Fibroblast of gingiva (primary cell): ENCODE results near the gene SP100.
"Not testable (repeated sequence)": the region's sequence is repeated elsewhere in the genome, so short reads cannot be mapped to it uniquely, and the experiment has no call there.

Experiments used
- DNase-seq: peaks from one replicate; pipeline ENCODE4 v3.0.0-alpha.2; 2011; ENCODE audit warnings: low read depth

The SP100 gene

DNA sequence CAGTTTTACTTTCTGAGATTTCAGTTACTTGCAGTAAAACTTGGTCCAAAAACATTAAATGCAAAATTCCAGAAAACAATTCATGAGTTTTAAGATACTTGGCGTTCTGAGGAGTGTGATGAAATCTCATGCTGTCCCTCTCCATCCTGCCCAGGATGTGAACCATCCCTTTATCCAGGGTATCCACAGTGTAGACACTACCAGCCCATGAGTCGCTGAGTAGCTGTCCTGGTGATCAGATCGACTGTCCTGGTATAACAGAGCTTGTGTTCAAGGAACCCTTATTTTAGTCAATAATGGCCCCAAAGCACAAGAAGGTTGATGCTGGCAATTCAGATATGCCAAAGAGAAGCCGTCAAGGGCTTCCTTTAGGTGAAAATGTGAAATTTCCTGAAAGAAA is 3.2 kb downstream of the SP100 start:
- no peak for DNase-seq

DNA sequence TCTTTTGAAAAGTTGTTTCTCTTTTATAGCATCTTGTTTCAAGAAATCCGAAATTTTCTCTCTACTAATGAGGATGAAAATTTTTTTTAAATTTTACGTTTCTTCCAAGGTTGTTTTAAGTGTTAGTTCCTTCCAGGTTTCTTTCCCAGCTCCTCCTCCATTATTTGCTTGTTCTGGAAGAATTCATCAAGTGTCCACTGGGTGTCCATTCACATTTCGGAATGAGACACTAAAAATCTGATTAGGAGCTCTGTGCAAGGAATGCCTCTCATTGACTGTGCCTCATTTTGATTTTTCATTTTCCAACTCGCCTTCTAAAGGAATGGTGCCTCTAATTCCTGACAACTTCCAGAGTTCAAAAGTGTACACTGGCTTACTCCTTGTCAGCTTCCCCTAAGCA is 6.1 kb downstream of the SP100 start:
- DNase-seq = no peak

DNA sequence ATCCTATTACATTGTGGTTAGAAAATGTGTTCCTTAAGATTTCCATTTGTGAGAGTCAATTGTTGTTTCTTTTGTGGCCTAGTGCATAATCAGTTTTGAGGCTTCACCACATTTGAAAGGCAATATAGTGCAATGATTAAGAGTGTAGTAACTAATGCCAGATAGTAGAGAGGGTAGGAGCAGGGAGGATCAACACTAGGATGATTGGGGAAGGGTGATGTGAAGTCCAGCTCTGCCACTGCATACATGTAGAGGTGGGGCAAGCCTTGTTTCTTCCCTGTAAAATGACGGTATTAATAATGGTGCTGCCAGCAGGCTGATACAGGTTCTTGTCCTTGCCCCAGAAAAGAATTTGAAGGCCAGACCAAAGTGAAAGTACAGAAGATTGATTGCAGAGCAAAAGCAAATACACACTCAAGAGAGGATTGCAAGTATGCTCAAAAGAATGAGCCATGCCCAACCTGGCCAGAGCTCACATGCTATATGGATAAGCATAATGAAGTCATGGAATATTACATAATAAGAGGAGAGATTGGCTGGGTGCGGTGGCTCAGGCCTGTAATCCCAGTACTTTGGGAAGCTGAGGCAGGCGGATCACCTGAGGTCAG is 8.0 kb downstream of the SP100 start:
- DNase-seq = peak; percentile 54

DNA sequence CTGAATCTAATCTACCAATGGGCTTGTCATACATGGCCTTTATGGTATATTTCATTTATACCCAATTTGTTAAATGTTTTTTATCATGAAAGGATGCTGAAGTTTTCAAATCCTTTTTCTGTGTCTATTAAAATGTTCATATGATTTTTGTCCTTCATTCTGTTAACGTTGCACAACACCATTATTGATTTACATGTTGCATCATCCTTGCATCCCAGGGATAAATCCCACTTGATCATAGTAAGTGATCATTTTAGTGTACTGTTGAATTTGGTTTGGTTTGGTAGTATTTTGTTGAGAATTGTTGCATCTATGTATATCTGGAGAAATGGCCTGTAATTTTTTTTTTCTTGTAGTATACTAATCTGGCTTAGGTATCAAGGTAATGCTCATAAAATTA is 9.4 kb downstream of the SP100 start:
- no peak for DNase-seq

DNA sequence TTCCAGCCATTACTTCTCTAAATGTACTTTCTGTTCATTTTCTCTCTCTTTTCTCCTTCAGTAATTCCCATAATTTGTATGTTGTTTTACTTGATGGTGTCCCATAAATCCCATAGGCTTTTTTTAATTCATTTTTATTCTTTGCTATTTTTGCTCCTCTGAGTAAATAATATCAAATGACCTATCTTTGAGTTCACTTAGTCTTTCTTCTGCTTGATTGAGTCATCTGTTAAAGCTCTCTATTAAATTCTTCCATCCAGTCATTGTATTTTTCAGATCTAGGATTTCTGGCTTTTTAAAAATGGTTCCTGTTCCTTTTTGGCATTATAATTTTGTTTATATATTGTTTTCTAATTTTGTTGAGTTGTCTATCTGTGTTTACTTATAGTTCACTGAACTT is 13.5 kb downstream of the SP100 start:
- DNase-seq = no peak

DNA sequence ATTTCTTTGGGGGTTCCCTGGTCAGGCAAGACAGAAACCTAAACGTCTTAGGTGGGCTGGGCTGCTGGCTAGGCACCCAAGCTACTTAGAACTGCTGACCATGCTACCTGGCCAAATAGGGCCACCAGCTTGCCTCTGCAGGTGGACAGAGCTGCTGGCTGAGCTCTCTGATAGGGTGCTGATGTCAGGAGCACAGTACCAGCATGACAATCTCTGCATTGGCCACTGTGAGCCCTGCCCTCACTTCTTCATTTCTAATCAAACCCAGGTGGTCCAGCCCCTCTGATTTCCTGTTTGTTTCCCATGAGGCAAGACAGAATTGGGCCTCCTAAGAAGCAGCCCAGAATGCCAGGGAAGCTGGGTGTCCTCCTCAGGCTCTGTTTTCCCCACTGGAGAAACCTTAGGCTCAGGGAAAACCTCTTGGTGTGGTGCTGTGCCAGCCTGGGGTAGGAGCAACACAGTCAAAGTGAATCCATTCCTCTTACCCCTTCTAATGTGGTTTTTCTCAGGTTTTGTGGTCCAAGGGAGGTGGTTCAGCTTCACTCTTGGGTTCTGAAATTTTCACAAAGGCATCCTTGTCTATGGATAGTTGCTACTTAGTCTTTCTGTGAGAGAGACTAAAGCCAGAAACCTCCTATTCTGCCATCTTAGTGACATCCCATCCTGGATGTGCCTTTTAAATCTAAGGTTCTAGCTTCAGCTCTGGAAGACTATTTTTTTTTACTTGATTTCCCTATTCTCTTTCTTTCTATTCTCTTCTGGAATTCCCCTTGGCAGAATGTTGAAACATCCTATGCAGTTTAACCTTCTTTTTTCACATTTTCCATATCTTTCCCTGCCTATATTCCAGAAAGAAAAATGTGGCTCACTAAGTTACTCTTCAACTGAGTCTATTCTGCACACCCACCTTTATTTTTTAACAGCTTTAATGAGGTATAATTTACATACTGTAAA is 15.2 kb downstream of the SP100 start:
- no peak for DNase-seq

DNA sequence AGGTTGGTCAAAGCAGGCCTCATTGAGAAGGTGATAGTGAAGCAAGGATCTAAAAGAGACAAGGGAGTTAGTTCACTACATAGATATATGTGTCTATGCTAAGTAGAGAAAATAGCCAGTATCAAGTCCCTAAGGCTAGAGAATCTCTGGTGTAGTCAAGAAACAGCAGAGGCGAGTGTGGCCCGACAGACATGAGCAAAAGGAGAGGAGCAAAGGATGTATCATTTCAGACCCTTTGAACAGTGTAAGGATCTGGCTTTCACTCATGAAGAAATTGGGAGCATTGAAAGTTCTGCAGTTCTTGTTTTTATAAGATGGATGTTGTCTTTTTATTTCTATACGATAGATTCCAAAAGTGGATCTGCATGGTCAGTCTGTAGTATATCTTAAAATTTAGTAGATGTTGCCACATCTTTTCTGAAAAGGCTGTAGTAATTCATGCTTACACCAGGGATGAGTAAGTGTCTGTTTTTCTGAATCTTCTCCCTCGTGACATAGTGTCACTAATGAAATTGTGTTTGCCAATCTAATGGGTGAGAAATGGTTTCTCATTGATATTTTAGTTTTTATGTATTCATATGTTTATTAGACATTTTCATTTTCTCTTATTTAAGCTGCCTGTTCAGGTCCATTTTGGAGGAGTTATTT is 18.8 kb downstream of the SP100 start:
- DNase-seq = peak; percentile 24

DNA sequence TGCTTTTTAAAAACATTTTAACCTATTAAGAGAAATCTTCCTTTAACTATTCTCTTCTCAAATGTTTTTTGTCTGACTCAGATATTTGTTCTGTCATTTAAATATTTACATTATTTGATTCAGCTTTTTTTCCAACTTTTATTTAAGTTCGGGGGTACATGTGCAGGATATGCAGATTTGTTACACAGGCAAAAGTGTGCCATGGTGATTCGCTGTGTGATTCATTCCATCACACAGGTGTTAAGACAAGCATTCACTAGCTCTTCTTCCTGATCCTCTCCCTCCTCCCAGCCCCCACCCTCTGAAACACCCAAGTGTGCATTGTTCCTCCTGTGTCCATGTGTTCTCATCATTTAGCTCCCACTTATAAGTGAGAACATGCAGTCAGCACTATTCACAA is 19.4 kb downstream of the SP100 start:
- DNase-seq = no peak

DNA sequence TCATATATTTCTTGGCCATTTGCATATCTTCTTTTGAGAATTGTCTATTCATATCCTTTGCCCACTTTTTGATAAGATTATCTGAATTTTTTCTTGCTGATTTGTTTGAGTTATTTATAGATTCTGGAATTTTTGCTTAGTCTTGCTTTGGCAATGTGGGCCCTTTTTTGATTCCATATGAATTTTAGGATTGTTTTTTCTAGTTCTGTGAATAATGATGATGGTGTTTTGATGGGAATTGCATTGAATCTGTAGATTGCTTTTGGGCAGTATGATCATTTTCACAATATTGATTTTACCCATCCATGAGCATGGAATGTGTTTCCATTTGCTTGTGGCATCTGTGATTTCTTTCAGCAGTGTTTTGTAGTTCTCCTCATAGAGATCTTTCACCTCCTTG is 23.1 kb downstream of the SP100 start:
- DNase-seq = not testable (repeated sequence)

DNA sequence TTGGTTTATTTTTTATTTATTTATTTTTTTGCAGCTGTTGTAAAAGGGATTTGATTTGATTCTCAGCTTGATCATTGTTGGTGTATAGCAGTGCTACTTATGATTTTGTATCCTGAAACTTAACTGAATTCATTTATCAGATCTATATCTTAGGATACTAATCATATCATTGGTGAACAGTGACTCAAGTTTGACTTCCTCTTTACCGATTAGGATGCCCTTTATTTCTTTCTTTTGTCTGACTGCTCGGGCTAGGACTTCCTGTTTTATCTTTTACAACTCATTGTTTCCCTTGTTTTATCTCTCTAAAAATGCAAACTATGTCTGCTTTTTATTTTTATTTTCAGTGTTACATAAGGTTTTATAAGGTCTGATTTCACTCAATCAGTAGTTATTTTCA is 23.6 kb downstream of the SP100 start:
- no peak for DNase-seq

DNA sequence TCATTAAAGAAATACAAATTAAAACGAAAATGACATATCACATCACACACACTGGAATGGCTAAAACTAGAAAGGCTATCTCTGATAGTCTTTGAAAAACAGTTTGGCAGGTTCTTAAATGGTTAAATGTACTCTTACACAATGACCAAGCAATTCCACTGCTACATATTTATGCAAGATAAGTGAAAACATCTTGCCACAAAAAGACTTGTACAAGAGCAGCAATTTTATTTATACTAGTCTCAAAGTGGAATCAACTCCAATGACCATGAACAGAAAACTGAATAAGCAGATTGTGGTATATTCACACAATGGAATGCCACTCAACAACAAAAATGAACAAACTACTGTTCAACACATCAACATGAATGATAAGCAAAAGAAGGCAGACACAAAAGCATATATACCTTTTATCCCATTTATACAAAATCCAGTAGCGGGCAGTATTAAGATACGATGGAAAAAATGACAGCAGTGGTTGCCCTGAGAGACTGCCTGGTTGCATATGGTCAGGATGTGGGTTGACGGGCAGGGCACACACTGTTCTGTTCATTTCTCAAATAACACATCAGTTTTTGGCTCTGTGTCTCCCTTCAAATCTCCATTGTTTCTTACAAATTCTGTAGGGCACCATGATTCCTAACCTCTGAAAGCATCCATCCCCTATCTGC is 25.4 kb downstream of the SP100 start:
- DNase-seq = peak; percentile 89

DNA sequence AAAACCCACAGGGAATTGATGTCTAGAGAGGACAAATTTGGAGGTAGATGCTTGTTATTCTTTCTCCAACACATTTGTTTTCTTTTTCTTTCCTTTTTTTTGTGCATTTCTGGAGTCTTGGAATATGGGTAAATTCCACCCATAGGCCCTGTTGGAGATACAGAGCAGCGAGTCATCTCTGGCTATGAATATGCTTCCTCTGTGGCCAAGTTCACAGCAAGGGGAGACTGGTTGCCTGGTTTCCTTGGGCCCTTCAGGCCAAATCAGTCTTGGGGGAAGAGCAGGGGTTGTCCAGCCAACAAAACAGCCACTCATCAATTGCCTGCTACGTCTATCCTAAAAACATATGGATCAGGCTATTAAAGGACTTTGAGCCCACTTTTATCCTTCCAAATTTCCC is 27.5 kb downstream of the SP100 start:
- peak; percentile 14 for DNase-seq

DNA sequence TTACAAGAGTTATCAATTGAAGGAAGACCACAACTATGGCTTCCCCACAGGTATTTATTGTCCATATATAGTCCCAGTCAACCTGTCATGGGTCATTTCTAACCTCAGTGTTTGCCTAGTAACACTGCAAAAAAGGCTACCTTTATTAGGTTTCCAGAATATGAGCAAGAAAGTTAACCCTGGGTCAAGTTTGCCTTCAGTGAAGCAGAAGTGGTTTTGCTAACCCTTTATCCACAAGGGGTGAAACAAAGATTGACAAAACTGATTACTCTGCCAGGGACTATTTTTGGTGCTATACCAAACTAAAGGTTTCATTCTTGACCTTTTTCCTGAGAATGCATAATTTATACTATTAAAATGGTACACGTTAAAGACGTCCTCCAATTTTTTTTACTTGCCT is 28.8 kb downstream of the SP100 start:
- no peak for DNase-seq

DNA sequence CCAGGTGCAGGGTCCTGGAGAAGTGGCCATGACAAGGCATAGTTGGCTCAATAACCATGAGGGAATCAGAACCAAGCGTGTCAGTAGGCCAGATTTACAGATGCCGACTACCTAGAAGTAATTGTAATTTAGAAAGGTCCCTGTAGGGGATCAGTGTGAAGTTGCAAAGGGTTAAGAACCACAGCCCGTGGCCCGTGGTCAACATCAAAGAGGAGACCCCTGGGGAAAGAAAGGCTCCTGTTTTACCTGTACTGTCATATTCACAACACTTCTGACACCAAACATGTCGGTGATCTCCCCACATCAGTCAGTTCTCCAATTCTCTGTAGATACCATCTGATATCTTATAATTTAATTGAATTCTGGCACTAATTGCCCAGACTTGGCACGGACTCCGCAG is 31.0 kb downstream of the SP100 start:
- no peak for DNase-seq

DNA sequence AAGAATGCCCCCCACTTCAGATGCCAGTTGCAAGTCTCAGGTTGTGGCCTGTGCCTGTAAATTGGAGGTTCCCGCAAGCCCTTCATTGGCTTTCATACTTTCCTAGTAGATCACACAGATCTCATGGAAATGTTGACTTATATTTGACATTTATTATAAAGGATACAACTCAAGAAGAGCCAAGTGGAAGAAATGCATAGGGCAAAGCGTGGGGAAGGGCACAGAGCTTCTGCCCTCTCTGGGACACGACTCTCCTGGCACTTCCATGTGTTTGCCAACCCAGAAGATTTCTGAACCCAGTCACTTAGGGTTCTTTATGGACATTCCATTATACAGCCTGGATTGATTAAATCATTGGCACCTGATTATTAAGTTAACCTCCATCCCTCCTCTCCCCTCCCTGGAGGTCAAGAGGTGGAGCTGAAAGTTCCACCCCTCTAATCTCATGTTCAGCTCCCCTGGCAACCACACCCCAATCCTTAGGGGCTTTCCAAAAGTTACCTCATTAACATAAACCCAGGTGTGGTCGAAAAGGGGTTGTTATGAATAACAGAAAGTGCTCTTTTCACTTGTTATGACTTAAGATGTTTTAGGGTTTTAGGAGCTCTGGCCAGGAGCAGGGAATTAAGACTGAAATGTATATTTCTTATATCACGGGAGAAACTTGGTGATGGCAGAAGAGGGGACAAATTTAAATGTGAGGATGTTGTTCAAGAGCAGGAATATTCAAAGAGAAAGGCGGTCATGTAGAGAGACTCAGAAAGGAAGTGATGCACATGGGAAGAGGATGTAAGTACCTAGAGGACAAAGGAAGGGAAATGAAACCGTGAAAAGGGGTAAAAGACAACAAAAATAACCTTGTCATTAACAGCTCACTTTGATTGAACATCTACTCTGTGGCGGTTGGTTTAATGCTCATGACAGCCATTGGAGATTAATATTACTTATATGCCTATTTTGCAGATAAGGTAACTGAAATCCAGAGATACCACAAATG is 31.8 kb downstream of the SP100 start:
- DNase-seq = no peak

DNA sequence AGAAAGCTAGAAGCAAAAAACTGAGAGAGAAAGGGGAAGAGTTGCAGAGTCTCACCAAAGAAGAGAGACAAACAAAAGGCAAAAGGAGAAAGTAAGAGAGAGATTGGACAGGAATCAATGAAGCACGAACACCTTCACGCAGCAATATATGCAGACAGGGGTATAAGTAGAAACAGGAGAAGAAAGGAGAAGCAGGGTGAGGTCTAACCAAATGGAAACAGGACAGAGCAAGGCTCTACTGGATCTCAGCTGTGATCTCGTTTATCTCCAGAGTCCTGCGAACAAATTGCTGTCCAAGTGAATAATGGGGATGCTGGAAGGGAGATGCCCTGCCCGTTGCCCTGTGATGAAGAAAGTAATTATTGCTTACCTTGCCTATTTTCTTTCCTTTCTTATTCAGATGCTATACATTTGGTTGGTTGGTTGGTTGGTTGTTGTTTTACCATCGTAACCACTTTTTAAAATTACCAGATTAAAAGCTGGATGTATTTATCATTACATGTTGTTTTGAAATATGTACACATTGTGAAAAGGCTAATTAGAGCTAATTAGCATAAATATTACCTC is 34.0 kb downstream of the SP100 start:
- DNase-seq = no peak

DNA sequence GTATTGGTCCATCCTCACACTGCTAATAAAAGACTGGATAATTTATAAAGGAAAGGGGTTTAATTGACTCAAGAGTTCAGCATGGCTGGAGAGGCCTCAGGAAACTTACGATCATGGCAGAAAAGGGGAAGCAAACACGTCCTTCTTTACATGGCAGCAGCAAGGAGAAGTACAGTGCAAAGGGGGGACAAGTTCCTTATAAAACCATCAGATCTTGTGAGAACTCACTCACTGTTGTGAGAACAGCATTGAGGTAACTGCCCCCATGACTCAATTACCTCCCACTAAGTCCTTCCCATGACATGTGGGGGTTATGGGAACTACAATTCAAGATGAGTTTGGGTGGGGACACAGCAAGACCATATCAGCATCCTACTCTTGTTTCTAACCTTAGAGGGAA is 37.0 kb downstream of the SP100 start:
- DNase-seq = no peak

DNA sequence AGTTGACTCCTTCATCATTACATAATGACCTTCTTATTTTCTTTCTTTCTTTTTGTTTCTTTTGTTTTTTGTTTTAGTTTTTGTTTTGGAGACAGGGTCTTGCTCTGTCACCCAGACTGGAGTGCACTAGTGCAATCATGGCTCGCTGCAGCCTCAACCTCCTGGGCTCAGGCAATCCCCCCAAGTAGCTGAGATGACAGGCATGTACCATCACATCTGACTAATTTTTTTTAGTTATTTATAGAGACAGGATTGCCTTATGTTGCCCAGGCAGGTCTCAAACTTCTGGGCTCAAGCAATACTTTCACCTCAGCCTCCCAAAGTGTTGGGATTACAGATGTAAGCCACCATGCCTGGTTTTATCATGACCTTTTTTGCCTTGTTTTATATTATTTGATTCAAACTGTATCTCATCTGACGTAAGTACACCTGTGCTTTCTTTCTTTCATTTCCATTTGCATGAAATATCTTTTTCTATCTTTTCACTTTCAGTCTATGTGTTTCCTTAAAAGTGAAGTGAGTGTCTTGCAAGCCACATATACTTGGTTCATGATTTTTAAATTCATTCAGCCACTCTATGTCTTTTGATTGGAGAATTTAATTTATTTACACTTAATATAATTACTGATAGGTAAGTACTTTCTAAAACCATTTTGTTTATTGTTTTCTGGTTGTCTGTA is 39.1 kb downstream of the SP100 start:
- no peak for DNase-seq

DNA sequence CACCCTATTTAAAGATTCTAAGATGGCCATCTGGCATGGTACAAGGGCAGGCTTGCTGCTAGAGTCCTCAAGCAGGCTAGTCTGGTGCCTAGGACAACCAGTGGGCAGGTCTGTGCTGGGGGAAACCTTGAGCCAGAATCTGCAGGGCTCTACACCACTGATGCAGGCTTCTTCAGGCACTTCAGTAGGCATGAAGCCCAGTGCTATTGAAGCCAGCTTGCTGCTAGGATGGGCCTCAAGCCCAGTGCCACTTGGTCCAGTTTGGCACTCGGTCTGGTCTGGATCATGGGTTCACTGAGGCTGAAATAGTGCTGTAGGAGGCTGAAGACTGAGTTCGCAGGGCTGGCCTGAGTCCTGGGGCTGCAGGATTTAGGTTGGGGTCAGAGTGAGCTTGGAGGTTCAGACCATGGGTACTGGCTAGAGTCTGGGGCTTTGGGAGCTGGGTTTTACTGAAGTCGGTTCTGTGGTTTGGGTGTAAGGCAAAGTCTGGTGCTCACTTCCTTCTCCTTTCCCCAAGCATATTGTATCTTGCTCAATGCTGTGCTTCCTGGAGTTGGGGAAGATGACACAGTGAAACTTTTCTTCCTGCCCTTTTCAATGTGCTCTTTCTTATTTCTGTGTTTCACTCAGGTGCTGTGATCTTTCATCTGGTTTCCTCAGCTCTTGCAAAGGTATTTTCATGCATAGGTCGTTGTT is 41.2 kb downstream of the SP100 start:
- DNase-seq = no peak

DNA sequence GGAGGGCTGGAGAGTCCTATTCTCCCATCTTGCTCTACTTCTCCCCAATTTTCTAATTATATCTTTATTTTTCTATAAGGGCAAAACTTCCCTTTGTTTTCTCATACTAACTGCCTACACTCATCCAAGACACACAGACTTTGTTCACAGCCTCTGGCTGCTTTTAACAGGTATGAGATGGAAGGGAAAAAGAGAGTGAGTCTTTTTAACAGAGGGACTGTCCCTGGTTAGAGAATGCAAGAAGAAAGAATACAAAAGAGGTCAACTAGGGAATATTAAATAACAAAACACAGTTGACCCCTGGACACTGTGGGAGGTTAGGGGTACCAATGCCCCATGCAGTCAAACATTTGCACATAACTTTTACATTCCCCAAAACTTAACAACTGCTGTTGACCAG is 41.8 kb downstream of the SP100 start:
- DNase-seq = no peak
